ENCODE results near the gene CAPN15.

CAPN15 gene

GRCh38 chr16:548586-548985 lies 21.1 kb downstream of the CAPN15 start:
- no peak for DNase-seq

GRCh38 chr16:549544-550263 lies 22.2 kb downstream of the CAPN15 start:
- no peak for DNase-seq

- no peak for DNase-seq
These were observed 23.7 kb downstream of the CAPN15 start for GRCh38 chr16:551210-551609.

DNA sequence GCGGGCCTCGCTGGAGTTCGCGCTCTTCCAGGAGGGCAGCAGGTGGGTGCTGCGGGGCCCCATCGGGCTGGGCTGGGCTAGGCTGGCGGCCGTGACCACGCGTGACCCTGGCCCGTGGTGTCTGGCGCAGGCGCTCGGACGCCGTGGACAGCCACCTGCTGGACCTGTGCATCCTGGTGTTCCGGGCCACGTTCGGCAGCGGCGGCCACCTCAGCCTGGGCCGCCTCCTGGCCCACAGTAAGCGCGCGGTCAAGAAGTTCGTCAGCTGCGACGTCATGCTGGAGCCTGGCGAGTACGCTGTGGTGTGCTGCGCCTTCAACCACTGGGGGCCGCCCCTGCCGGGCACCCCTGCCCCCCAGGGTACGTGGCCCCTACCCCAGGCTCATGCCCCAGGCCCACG lies 24.7 kb downstream of the CAPN15 start:
- no peak for DNase-seq

DNA sequence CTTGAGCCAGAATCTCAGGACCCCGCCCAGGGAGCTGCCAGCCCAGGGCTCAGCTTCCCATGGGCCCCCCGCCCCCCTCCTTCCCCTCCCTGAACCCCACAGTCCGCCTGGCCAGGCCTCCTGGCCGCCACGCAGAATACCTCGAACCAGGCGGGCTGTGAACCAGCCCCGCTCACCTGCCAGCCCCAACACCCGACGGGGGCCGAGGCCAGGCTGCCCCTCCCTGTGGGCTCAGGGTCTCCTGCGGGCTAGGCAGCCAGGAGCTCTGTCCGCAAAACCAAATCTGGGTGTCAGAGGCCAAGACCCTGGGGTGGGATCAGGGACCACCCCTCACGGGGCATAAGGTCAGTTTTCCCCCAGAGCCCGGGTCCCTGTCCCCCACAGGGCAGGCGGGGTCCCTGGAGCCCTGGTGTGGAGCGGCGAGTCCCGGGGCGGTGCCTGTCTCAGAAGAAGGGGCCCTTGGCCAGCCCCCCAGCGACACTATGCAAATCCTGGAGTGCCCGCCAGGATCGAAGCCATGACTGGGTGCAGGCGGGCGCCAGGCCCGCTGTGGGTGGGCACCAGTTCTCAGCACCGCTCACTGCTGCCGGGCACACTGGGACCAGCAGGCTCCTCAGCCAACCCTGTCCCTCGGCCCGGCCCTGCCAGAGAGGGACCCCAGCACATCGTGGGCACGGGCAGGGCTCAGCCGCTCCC lies 26.2 kb downstream of the CAPN15 start:
- no peak for DNase-seq

GRCh38 chr16:554297-554621 lies 26.7 kb downstream of the CAPN15 start:
- DNase-seq: no peak

DNA sequence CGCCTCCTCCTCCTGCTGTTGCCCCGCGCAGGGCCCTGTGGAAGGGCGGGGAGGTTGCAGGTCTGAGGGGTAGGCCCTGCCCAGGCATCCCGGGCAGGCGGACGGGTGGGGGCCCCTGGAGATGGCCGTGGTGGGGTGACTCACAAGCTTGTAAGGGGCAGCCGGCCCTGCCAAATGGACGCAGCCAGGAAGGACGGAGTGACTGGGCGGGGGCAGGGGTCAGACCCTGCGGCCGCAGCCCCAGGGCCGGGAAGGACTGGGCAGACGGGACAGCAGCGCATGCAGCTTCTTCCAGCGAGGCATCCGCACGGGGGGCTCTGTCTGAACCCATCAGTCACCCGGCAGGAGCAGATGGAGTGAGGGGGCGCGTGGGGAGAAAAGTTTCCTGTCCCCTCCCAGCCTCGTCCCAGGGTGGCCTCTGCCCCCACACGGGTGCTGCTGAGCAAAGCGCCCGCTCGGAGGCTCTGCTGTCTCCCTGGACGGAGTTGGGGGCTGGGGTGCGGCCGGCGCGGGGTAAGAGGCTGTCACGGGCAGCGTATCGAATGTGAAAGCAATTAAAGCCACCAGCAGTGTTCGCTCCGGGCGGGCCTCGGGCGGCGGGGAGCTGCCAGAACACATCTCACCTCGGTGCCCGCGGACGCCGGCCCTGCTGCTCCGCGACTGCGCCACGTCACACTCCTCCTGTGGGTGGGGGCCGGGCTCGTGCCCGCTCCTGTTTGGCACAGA lies 27.3 kb downstream of the CAPN15 start:
- no peak for DNase-seq

- no peak for DNase-seq
These were observed 28.3 kb downstream of the CAPN15 start for GRCh38 chr16:555528-556473.

DNA sequence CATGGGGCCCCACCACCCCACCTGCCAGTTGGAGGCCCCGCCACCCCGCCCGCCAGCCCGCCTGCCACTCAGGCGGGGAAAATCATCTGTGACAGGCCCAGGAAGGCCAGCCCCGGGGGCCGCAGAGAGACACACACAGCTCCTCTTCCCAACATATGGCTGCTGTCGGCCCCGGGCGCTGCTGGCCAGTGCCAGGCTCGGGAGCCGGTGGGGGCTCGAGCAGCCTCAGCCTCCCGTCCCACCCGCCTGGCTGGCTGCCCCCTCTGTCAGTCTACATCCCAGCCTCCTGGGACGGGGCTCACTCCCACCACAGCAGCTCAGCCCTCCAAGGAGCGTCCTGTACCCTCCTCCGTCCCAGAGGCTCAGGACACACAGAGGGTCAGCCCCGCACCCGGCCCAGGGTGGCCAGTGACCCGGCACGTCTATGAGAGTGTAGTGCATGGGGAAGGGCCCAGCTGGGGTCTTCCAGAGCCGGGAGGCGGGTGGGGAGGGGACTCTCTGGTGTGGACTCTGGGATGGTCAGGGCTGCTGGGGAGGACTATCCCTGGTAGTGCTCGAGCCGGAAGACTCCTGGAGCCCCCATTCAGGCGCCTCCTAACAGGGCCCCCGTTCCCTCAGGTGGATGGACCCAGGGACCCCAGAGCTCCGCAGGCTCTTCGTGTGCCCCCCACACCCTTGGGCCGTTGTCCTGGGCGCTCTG lies 29.1 kb downstream of the CAPN15 start:
- DNase-seq: no peak

DNA sequence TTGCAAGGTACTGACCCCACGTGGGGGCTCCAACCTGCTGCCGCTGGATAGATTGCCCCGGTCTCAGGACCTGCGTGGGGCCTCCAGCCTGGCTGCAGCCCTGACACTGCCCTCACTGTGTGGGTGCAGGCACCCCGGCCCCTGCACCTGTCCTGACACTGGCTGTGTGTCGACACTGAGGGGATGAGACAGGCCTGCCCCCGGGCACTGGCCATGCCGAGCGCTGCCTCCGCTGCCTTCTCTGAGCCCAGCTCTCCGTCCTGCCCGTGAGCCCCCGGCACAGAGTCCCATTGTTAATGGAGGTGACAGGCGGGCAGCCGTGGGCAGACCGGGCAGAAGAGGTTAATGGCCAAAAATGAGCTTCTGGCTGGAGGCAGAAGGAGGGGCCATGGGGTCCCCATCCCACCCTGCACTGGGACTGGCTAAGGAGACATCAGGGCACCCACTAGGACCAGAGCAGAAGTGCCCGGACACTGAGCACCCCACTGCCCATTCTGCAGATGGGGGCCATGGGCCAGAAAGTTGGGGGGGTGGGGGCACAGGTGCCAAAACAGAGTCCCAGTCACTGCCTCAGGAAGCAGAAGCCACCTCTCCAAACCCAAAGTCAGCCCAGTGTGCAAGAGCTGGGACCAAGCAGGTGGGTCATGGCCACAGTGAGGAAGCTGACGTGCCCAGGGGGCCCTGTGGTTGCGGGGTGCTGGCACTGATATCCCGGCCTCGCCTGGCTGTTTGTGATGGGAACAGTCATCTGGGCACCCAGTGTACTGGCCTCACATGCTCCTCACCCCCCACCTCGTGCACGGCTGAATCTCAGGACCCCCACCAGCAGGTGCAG lies 30.2 kb downstream of the CAPN15 start:
- DNase-seq: no peak

GRCh38 chr16:558298-559020 lies 30.9 kb downstream of the CAPN15 start:
- no peak for DNase-seq

- DNase-seq: no peak
These were observed 31.5 kb downstream of the CAPN15 start for GRCh38 chr16:559021-559380.

DNA sequence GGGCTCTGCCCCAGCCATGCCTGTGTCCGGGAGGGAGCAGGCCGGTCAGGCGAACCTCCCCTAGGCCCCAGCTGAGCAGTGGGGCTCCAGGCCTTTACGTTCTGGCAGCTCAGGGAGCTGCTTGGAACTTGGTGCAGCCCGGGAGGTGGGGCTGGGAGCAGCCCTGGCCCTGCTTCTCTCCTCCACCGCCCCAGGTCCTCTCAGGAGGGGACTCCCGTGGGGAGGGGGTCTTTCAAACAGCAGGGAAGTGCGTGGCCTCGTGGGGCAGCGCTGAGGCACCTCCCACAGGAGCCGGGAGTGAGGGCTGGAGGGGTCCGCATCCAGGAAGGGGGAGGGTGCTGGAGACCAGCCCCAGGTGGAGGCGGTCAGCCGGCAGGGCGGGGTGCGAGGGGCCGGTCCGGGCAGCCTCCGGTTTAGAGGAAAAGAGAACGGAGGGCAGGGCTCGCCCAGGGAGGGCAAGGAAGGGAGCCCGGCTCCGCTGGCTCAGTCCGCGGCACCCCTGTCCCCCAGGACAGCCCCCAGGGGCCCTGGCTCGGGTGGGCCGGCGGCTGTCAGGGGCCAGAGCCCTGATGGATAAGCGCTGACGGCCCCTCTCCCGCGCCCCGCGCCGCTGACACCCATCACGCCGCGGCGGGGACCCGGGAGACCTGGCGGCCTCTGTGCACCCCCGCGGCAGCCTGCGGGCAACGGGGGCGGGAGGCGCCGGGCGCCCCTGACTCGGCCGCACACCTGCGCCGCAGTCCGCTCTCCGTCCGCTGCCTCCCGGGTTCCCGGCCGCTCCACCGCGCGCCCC lies 32.1 kb downstream of the CAPN15 start:
- DNase-seq: no peak

- DNase-seq: no peak
These were observed 32.7 kb downstream of the CAPN15 start, which contains the start of gene PRR35 for GRCh38 chr16:560204-560700. Gene PRR35, plus strand, starts transcription at chr16:560394. Its CDS starts 2,901 bp downstream, at chr16:563295.

DNA sequence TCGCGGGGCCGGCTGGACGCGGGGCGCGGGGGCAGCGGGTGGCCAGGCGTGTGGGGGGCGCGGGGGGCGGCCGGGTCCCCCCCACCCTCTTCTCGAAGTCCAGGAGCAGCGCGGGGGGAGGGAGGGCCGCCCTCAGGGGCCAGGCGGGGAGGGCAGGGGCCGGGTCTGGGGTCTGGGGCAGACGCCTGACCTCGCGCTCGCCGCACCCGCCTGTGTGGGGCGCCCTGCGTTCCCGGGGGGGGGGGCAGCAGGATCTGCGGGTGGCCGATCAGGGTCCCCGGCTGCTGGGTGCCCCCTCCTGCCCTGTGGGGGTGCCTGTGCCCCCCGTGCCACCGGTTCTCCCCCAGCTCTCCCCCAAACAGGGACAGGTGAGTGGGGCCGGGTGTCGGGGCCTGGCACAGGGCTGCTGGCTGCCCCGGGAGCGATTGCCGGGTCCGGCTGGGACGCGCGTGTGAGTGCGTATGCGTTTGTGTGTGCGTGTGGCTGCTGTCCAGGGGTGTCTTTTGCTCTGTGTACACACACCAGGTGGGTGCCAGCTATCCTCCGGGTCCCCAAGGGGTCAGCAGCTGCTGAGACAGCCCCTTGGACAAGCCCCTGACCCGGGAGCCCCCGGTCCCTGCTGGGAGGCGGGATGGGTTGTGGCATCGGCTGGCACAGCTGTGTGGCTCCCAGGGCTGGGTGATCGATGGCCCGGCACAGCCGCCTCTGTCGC lies 33.3 kb downstream of the CAPN15 start:
- no peak for DNase-seq

DNA sequence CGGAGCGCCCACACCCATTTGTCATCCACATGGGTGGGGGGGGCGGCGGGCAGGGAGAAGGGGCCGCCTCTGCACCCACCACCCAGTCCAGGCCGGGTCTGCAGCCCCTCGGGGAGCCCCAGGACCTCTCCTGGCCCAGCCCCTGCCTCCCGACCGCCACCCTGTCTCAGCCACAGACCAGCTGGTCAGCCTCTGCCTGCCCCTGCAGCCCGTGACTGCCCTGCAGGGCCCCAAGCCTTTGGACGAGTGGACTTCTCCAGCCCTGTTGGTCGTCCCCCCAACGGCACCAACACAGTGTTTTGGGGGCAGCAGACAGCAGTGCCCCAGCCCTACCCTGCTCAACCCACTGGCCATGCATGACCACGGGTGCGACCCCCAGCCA lies 33.9 kb downstream of the CAPN15 start:
- DNase-seq: no peak

DNA sequence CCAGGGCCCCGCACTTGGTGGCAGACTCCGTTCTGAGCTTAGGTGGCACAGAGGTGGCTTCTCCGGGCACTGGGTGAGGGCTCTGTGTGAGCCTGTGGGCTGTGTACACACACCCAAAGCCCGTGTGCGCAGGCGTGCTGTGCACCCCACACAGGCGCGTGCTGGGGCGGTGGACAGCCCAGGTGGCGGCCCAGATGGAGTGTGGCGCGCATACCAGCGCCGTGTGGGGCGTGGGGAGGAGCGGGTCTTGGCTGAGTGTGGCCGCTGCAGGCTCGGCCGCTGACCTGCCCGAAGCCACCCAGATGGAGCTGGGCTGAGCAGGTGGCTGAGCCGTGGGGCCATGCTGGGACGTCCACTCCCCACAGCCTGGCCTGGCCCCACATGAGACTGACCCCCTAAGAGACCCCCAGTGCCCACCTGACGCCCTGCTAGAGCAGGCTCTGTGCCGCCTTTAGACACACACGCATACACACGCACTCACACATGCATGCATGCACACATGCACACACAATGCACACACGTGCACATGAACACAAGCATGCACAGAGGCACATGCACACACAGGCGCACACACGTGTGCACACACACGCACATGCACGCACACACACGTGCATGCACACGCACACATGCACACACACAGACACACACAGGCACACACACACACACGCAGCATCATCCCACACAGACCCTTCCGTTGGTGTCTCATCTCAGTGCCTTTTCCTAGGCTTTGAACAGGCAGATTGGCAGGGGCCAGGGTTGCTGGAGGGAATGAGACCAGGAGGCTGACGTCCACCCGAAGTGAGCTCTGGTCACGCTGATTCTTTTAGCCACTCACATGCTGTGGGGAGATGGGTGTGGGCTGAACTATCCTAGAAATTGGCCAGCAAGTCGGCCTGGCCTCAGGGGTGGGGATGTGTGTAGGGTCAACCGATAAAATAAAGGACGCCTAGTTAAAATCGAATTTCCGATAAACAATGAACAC lies 34.7 kb downstream of the CAPN15 start:
- DNase-seq: no peak

All from fibroblast of skin of right biceps (primary cell).